Left cardiac atrium (tissue), 4 donors: Measurements from ENCODE around the gene TICAM1. TPM values are rescaled to one million over a fixed set of nuclear protein-coding genes. Genes with fewer than 3 reads are reported as not detected.
A peak's percentile ranks its signal among the peaks of the same experiment; 100 is the strongest.
"Not testable (repeated sequence)": the region's sequence is repeated elsewhere in the genome, so short reads cannot be mapped to it uniquely, and the experiment has no call there.

Experiments
- ATAC-seq, 2 donors: fragments of 200-7000 bp; cut with Tn5 transposase; one replicate each; pipeline ENCODE4 v1.9.1; 2020; ENCODE audit warnings: mild to moderate bottlenecking in 2 of 2, moderate library complexity in 2 of 2
- DNase-seq: peaks from one replicate; pipeline ENCODE4 v3.0.0-alpha.2; 2020
- intact Hi-C, 2 donors: fragments of 100-400 bp; cut with DNase I; formaldehyde crosslinking; loops; one replicate each; pipeline versions ENCODE4 v1.14.1 to v1.15.1; 2022 to 2023
- total RNA-seq, 2 donors: library from RNA; stranded (reverse); fragmentation: NEBNext Ultra II Directional; extraction: Animal tissue kit (Norgen Biotek cat#: 25700); gene quantifications; one replicate each; pipeline ENCODE4 v1.2.1, GENCODE V29; 2021
- donor health status: DM: no; HTN: yes; CAD: no.
- donor health status: DM: no; HTN: yes; CAD: no; lungs with severe emphysema.
- donor health status: DM: yes; HTN: yes; CAD: no.
- donor health status: Dilated cardiomyopathy.

The TICAM1 gene
- total RNA-seq, 2 donors from 2014 or later, result 6.9 to 8.0 TPM

DNA sequence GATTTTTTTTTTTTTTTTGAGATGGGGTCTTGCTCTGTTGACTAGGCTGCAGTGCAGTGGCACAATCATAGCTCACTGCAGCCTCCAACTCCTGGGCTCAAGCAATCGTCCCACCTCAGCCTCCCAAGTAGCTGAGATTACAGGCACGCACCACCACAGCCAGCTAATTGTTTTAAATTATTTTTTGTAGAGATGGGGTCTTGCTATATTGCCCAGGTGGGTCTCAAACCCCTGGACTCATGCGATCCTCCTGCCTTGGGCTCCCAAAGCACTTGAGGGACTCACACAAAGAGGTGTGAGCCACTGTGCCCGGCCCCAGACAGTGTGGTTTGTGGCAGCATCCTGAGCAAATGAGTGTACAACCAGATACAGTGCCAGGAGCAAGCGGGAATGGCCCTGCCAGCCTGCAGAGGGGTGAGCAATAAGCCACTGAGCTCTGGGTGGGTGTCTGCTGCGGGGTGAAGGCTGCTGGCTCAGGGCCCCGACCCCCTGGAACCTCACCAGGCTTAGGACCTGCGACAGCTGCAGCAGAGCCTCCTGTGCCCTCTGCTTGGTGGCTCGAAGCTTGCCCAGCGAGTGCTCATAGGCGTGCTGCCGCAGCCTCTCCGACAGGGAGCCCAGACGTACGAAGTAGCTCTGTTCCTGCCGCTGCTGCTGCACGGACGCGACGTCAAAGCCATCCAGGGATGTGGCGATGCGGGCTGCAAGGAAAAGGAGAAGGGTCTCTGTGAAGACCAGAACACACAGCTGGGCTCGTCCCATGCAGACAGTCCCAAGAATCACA, 15.9 kb upstream of the TICAM1 start:
- intact Hi-C loops, result no loop called here
- ATAC-seq, result no peak

GRCh38 chr19:4845975-4846374, 14.5 kb upstream of the TICAM1 start:
- intact Hi-C loops, DNase-seq: not testable (repeated sequence)
- ATAC-seq, result peak in 1 of 2 donors; percentile 29

More for the DNA sequence above, 15.9 kb upstream of the TICAM1 start:
- no peak for DNase-seq

- DNase-seq (no peak), ATAC-seq (peak; percentile 56)
- intact Hi-C loops, result no loop called here
Observed at GRCh38 chr19:4844348-4845179, 13.1 kb upstream of the TICAM1 start.

- no peak for ATAC-seq
Observed at GRCh38 chr19:4843647-4843965, 12.1 kb upstream of the TICAM1 start.

GRCh38 chr19:4839192-4839591, 7.7 kb upstream of the TICAM1 start:
- DNase-seq (no peak), ATAC-seq (no peak)
- intact Hi-C loops, result no loop called here

More at GRCh38 chr19:4843647-4843965, 12.1 kb upstream of the TICAM1 start:
- intact Hi-C loops, result loop anchor here in 1 of 2 donors (1.0 kb wide), 1 partner anchor 15 kb away; no protein-coding TSS in a partner anchor
- DNase-seq, result no peak

DNA sequence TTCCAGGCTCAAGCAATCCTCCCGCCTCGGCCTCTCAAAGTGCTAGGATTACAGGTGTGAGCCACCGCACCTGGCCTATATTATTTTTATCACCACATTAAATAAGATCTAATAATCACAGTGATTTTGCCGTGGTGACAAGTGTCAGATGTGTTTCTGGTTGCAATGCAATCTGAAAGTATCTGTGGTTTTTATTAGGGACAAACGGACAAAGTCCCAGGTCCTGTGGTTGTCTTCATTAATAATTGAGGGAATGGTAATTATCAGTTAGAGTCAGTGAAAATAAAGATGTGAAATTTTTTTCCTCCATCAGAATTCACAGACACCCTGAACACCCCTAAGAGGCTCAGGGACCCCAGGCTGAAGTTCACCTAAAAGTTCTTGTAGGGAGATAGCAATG, 1.3 kb upstream of the TICAM1 start:
- intact Hi-C loops, result no loop called here
- ATAC-seq, result no peak
- no peak for DNase-seq

DNA sequence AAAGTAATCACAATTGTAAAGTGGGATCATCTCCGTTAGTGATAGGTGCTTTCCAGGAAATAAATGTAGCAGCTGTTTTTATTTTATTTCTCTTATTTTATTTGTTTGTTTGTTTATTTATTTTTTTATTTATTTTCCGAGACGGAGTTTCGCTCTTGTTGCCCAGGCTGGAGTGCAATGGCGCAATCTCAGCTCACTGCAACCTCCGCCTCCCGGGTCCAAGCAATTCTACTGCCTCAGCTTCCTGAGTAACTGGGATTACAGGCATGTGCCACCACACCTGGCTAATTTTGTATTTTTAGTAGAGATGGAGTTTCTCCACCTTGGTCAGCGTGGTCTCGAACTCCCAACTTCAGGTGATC, 448 bp upstream of the TICAM1 start:
- DNase-seq, ATAC-seq, intact Hi-C loops: not testable (repeated sequence)

GRCh38 chr19:4830768-4831265, 695 bp downstream of the TICAM1 start:
- intact Hi-C loops, result no loop called here
- ATAC-seq, result peak; percentile 3 to 15
- DNase-seq, result no peak

GRCh38 chr19:4830332-4830731, 1.2 kb downstream of the TICAM1 start:
- intact Hi-C loops, result no loop called here
- DNase-seq (no peak), ATAC-seq (no peak)

GRCh38 chr19:4829001-4829712, 2.4 kb downstream of the TICAM1 start:
- intact Hi-C loops, result no loop called here
- no peak for DNase-seq
- no peak for ATAC-seq

DNA sequence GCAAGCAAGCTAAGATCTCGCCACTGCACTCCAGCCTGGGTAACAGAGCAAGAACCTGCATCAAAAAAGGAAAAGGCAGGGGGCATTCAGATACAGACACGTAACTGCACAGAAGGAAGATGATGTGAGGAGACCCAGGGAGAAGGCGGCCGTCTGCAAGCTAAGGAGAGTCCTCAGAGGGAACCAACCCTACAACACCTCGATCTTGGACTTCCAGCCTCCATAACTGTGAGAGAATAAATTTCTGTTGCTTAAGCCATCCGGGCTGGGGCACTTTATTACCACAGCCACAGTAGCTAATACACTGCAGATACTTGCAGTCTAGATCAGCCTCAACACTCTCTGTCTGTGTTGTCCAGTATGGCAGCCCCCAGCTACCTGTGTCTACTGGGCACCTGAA, 7.9 kb downstream of the TICAM1 start:
- ATAC-seq, result no peak
- no peak for DNase-seq
- intact Hi-C loops, result no loop called here

GRCh38 chr19:4822354-4822753, 9.2 kb downstream of the TICAM1 start:
- DNase-seq, ATAC-seq, intact Hi-C loops: not testable (repeated sequence)

DNA sequence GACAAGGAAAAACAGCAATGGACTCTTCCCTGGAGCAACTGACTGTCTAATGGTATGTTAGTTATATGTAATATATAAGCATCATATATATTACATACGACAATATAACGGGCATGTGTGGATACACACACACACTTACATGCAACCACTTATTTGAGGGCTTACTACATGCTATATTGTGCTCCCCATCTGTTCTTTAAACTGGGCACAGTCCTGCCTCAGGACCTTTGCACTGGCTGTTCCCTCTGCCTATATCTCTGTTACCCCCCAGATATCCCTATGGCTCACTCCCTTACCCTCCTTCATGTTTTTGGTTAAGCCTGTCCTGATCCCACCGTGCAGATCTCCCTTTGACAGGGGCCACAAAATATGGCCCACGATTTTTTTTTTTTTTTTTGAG, 10.2 kb downstream of the TICAM1 start:
- intact Hi-C loops, result no loop called here

DNA sequence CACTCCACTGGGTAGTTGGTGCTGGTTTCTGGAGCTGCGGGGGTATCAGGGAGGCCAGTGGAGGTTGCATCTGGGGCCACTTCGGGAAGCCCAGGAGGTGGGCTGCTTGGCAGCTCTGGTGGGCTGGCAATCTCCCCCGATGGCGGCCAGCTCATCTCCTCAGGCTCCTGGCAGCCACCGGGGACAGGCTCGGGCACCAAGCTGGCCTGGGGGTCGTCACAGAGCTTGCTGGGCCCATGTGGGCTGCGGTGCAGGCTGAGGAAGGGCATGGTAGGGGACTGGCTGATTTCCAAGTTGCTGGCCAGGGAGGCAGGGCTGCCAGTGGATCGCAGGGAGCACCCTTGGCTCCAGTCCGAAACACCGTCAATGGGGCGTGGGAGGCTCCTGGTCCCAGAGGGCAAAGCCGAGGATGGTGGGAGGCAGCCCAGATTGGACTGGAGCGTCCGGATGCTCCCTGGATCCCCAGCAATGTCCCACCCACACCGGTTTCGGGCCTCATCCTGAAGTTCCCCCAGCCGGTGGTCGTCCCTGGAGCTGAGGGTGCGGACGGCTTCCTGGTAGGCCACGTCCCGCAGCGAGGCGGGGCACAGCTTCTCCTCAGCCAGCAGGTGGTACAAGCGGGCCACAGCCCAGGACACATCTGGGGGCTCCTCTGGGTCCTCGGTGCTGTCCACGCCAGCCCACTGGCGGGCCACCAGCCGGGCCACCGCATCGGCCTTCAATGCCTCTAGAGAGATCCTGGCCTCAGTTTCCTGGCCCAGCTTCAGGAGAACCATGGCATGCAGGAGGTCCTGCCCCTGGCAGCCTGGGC, 13.8 kb downstream of the TICAM1 start:
- DNase-seq (no peak), ATAC-seq (no peak)
- intact Hi-C loops, result loop anchor here in 1 of 2 donors (10.0 kb wide), 1 partner anchor 97 kb away; no protein-coding TSS in a partner anchor

More for the DNA sequence above, 10.2 kb downstream of the TICAM1 start:
- DNase-seq, result no peak
- no peak for ATAC-seq

GRCh38 chr19:4816950-4817278, 14.6 kb downstream of the TICAM1 start:
- intact Hi-C loops, result loop anchor here in 1 of 2 donors (10.0 kb wide), 1 partner anchor 98 kb away; no protein-coding TSS in a partner anchor
- no peak for ATAC-seq
- DNase-seq, result no peak

- DNase-seq, result no peak
- no peak for ATAC-seq
- intact Hi-C loops, result loop anchor here in 1 of 2 donors (10.0 kb wide), 1 partner anchor 98 kb away; no protein-coding TSS in a partner anchor
Observed at GRCh38 chr19:4816202-4816949, 15.1 kb downstream of the TICAM1 start.

DNA sequence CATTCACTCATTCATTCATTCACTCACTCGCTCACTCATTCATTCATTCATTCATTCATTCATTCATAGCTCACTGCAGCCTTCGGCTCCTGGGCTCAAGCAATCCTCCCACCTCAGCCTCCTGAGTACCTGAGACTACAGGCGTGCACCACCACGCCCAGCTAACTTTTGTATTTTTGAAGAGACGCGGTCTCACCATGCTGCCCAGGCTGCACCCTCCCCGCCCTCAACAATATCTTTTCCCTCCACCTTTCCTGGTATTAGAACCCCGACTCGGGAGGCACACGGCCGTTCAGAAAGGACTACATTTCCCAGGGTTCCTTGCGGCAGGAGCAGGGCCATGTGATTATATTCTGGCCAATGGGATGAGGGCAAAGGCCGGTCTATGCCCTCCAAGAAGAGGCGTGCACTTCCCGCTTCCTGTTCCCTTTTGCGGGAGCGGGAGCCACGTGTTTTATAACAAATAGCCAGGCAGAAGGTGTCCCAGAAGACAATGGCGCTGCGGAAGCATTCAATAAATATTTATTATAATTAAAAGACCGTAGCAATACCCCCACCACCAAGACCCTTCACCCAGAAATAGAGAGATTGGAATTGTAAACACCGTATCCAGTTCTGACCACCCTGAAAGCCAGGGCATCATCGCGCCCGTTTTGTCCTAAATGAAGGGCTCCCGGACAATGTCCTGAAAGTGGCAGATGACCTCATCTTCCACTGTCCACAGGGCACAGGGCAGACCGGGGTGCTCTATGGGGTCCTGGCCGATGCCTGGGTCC, 15.9 kb downstream of the TICAM1 start:
- DNase-seq (peak; percentile 93), ATAC-seq (peak; percentile 90 to 95)
- intact Hi-C loops, result loop anchor here in 1 of 2 donors (10.0 kb wide), 1 partner anchor 99 kb away; no protein-coding TSS in a partner anchor
